ENCODE results near the gene PSMD13.

GRCh38 chr11:217704-218103 is 19.1 kb upstream of the PSMD13 start:
- no peak for TF ChIP-seq CTCF (IDR thresholded peaks at IDR 0.05; ENCODE audit: low read depth, low read length, poor library complexity, severe bottlenecking)
- TF ChIP-seq EZH2phosphoT487 (IDR thresholded peaks at IDR 0.05; ENCODE audit: borderline replicate concordance, low read length) = no peak
